ENCODE data around the gene EBF3.

EBF3 gene

GRCh38 chr10:129893104-129894089 lies 70.7 kb downstream of the EBF3 start:
- no peak overlapping the region for H3K4me3 ChIP-seq (ENCODE audit: low read depth, low read length)
- TF ChIP-seq CTCF (IDR thresholded peaks at IDR 0.05; ENCODE audit: borderline replicate concordance, insufficient read depth, low read depth, low read length), result no peak

GRCh38 chr10:129892548-129893052 lies 71.5 kb downstream of the EBF3 start:
- TF ChIP-seq CTCF (IDR thresholded peaks at IDR 0.05; ENCODE audit: borderline replicate concordance, insufficient read depth, low read depth, low read length), result no peak
- H3K4me3 ChIP-seq (ENCODE audit: low read depth, low read length), result no peak overlapping the region

GRCh38 chr10:129891806-129892205 lies 72.3 kb downstream of the EBF3 start:
- no peak overlapping the region for H3K4me3 ChIP-seq (ENCODE audit: low read depth, low read length)
- no peak for TF ChIP-seq CTCF (IDR thresholded peaks at IDR 0.05; ENCODE audit: borderline replicate concordance, insufficient read depth, low read depth, low read length)

GRCh38 chr10:129890170-129890569 lies 73.9 kb downstream of the EBF3 start:
- no peak for TF ChIP-seq CTCF (IDR thresholded peaks at IDR 0.05; ENCODE audit: borderline replicate concordance, insufficient read depth, low read depth, low read length)
- no peak overlapping the region for H3K4me3 ChIP-seq (ENCODE audit: low read depth, low read length)

- no peak overlapping the region for H3K4me3 ChIP-seq (ENCODE audit: low read depth, low read length)
- TF ChIP-seq CTCF (IDR thresholded peaks at IDR 0.05; ENCODE audit: borderline replicate concordance, insufficient read depth, low read depth, low read length), result peak; percentile 84
Measured at GRCh38 chr10:129888784-129889616, 75.1 kb downstream of the EBF3 start.

- TF ChIP-seq CTCF (IDR thresholded peaks at IDR 0.05; ENCODE audit: borderline replicate concordance, insufficient read depth, low read depth, low read length), result no peak
- no peak overlapping the region for H3K4me3 ChIP-seq (ENCODE audit: low read depth, low read length)
Measured at GRCh38 chr10:129887986-129888783, 75.9 kb downstream of the EBF3 start.

All from GM12875 (cell line).